NCI-H1048 (cell line): ENCODE measurements around the gene TMEM69.
A peak's percentile ranks its signal among the peaks of the same experiment; 100 is the strongest.
"Not testable (repeated sequence)": the region's sequence is repeated elsewhere in the genome, so short reads cannot be mapped to it uniquely, and the experiment has no call there.

Experiments used
- DNase-seq: peaks from one replicate; lab custom pipeline; 2025; lab: John Stamatoyannopoulos, UW

The TMEM69 gene

DNA sequence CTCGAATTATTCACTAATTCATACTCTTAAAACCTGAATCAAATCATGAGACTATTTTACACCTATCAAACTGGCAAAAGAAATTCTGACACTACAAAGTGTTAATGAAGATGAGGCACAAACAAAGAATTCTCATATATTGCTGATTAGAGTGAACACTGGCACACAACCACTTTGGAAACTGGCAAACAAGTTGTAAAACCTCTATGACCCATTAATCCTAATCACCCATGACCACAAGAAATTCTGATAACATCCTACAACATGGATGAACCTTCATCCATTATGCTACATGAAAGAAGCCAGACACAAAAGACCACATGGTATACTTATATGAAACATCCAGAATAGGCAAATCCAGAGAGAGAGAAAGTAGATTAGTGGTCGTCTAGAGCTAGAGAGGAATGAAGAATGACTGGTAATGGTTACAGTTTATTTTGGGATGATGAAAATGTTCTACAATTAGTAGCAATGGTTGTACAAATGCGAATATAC is 10.2 kb upstream of the TMEM69 start:
- no peak for DNase-seq

DNA sequence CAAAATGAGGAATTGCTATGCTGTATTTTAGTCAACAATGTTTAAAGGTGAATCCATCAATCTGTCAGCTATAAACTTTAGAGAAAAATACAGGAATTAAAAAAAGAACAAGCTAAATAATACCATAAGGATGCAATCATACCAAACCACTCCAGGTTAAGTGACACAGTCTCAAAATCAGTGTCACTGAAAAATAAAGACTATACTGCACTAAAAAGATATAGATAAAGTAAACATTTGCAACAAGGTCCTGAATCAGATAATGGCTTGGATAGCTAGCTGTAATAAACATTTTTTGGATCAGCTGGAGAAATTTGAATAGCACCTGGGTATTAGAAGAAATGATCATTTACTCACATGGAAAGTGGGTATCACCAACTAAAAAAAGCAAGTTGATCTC is 9.5 kb upstream of the TMEM69 start:
- no peak for DNase-seq

DNA sequence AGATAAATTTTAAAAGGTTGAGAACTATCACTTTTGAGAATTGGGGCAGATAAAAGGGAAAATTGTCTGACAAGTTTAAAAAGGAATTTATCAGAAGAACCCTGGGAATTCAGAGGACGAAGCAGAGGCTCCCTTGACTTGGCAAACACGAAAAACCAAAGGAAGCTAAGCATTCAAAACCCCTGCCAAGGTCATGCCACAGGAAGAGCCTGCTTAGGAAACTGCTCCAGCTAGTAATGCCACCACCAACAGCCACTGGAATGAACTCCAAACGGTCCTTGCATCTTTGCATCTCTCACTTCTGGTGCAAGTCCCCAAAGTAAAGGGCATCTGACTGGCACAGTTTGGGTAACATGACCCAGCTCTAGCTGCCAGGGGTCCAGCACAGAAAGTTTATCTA is 8.9 kb upstream of the TMEM69 start:
- no peak for DNase-seq

DNA sequence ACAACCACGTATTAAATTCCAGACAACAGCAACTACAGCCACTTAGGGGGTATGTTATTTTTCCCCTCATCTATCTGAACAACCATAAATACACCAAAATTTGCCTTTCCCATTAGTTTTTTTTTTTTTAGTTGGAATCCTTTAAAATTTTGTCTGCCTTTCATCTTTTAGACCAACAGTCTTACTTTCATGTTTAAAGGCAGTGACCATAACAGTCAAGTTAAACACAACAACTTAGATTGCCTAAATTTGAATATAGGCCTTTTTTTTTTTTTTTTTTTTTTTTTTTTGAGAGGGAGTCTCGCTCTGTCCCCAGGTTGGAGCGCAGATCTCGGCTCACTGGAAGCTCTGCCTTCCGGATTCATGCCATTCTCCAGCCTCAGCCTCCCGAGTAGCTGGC is 5.0 kb upstream of the TMEM69 start:
- DNase-seq, result no peak

DNA sequence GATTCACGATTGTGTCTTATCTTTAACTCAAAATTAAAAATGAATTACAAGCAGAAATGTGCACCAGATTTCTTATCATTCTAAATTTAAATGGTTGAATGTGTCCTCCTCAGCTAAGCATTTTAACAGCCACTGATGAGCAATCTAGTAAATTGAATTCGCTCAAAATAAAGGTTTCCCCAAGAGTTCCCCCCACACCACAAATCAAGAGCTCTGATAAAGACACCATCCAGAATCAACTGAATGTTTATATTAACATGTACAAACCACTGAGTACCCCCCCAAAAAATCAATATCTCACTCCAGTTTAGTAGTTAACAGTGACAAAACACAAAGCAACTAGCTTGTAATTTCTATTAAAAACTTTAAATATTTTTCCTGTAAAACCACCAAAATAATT is 3.6 kb upstream of the TMEM69 start:
- no peak for DNase-seq

DNA sequence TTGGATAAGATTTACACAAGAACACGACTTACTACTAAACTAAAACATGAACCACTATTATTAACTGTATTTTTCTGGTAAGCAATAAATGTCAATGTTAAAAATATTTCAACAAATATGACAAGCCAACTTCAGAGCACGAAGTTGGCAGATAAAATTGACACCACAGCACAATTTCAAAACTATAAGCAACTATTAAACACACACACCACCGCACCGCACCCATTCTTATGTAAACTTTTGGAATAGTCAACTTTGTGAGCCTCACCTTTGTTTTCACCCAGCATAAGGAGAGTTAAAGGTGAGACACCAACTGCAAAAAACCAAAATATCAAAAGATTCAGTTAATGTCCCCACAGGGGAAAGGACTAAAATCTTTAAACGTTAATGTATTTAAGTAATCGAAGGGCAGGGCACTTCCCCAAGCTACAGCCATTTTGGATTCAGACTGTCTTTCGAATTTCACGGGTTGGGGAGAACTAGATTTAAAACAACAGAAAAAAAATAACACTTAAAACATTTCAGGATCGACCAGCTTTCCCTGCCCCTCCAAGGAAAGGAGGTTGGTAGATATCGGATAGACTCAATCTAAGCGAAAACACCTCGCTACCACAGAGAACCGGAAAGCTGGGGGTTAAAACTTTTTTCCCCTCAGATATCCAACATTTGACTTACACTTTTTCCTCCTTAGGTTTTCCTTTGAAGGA is 2.5 kb upstream of the TMEM69 start:
- DNase-seq, result no peak

DNA sequence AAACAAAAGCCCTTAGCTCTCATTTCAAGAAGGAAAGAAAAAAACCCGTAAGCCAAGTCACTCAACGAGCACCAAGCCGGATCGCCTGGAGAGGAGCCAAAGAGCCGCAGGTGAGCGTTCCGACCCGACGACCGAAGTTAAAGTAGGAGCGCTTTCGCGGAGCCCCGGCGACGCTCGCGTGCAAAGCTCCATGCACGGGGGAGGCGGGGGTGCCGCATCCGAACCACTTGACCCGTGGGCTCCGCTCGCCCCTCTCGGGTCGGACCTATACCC is 2.0 kb upstream of the TMEM69 start:
- no peak for DNase-seq

DNA sequence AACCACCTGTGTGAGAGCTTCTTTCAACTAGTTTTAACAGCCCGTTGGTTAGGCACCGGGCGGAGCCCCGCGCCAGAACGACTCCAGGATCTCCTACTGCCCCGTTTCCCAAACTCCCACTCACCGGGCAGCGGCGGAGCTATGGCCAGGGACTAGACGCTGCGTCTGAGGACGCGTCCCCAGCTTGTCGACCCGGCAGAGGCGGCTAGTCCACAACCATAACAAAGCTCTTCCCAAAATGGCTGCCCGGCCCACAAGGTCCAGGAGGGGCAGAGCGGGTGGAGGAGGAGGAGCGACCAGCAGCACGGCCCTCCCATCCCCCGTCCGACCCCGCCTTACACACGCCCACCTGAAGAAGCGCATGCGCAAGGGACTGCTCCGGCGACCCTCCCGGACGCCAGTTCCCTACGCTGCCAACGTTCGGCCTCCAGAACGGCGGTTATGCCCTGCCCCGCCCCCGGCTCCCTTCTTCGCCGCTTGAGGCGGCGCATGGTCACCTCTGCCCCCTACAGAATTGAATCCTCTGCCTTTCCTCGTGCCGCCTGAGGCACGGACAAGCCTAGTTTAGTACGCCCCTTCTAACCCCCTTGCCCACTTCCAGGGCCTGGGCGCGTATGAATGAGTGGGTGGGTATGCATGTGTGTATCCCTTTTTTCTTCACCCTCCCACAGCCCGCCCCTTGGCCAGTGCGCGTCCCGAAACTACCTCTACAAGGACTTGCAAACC is 1.5 kb upstream of the TMEM69 start, which contains the start of gene GPBP1L1:
Gene GPBP1L1 (minus strand): TSS at position 246 of the 726 bp plus-strand sequence. CDS start 27,446 bp downstream, outside the sequence.
- DNase-seq, result peak; percentile 87

DNA sequence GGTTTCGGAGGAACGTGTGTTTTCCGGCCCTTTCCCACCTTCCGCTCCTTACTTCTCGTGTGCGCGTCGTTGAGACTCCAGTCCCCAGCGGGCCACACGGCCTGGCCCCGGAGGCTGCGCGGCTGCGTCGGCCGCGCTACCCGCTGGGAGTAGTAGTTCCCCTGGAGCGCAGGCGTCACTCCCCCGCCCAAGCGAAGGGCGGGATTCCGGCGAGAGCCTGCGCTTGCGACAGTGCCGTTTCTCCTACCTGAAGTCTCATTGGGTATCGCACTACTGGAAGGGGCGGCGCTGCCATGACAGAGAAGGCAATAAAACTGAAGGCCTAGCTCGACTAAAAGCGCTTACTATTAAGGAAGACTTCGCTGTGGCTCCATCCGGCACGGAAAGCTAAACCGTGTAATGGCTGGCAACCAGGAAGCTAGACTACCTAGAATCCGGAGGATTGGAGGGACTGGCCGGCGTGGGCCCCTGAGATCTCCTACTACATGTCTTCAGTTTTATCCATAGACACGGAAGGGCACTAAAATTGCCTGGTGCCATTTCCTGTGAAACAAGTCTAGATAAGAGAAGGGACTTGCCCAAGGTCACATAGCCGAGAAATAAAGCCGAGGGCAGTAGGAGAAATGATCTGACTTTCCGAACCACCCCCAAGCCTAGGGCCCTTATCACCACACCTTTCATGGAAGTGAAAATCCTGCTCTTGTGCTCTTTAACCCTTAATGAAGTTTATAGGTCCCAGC is 797 bp upstream of the TMEM69 start:
- peak; percentile 96 for DNase-seq

DNA sequence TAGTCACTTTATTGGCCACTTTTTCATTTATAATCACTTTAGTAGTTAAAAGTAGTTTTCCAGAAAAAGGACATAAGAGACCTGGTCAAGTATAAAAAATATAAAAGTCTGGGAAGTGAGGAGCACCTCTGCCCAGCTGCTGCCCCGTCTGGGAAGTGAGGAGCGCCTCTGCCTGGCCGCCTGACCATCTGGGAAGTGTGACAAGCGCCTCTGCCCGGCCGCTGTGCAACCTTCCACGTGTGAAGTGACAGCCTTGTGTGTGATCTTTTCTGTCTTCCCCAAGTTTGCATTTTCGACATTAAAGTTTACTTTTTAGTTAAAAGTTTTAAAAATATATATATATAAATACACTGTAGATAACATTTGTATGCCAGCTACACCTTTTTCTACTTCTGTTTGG is 5.8 kb downstream of the TMEM69 start:
- DNase-seq, result not testable (repeated sequence)

DNA sequence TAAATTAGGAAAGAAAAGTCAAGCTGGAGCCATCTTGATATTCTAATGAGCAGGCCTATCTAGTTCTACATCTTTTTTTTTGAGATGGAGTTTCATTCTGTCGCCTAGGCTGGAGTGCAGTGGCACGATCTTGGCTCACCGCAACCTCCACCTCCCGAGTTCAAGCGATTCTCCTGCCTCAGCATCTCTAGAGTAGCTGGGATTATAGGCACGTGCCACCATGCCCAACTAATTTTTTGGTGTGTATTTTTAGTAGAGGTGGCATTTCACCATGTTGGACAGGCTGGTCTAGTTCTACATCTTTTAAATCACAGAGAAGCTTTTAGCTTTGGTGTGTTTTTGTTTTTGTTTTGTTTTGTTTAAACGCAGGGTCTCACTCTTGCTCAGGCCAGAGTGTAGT is 6.8 kb downstream of the TMEM69 start:
- no peak for DNase-seq

DNA sequence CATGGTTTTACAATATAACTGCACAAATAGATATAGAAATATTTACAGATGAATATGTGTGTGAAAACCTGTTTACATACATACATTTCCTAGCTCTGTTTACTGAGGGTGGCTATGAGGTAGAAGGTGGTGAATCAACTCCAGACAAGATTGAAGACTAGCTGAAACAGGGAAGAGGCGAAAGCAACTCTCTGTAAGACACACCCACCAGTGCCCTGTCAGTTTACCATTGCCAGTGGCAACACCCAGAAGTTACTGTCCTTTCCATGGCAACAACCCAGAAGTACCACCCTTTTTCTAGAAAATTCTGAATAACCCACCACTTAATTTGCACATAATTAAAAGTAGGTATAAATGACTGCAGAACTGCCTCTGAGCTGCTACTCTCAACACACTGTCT is 16.7 kb downstream of the TMEM69 start:
- no peak for DNase-seq

DNA sequence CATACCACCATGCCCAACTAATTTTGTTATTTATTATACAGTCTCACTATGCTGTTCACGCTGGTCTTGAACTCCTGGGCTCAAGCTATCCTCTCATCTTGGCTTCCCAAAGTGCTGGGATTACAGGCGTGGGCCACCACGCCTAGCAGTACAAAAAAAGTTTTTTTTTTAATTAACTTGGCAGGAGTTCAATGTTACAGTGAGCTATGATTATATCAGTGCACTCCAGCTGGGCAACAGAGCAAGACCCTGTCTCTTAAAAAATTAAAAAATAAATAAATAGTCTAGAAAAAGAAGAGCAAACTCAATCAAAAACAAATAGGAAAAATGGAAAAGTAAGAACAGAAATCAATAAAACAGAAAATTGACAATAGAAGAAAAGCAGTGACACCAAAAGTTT is 25.7 kb downstream of the TMEM69 start:
- DNase-seq, result no peak

DNA sequence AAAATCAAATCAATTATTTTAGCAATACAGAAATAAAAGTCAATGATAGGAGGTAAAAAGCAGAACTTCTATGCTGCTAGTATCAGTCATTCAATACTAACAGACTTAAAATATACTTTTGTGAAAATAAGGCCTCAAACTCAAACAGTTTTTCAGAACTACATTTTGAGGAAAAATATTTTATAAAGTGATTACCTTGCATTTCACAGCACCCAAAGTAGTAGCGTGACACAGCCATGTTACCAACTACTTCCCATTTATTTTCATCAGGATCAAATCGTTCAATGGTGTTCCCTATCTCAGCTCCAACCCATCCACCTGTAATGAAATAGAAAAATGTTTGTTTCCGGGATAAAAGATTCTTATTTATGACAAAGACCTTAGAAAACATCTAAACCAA is 28.7 kb downstream of the TMEM69 start:
- DNase-seq, result no peak

DNA sequence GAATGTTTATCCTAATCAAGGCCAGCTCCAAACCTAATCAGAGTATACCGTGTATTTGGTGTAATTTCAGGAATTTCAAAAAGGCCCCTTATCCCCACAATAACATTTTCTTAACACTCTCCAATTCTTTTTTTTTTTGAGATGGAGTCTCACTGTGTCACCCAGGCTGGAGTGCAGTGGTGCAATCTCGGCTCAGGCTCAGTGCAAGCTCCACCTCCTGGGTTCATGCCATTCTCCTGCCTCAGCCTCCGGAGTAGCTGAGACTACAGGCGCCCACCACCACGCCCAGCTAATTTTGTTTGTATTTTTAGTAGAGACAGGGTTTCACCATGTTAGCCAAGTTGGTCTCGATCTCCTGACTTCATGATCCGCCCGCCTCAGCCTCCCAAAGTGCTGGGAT is 29.4 kb downstream of the TMEM69 start:
- not testable (repeated sequence) for DNase-seq

DNA sequence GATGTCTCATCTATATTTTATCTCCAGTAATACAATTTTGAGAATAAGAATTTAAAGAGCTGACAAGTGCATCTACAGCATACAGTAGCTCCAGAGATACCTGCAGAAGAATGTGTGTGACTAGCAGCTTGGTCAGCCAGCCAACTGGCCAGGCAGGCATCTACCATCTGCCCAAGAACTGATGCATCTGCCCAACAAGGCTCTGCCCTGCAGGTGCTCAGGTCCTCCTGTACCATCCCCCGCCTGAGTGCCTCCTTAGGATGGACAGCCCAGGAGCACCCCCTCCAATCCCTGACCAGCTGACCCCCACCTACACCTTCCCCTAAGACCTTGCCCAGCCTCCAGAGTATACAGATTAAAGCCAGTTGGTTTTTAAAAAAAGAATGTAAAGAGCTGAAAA is 30.3 kb downstream of the TMEM69 start:
- no peak for DNase-seq

DNA sequence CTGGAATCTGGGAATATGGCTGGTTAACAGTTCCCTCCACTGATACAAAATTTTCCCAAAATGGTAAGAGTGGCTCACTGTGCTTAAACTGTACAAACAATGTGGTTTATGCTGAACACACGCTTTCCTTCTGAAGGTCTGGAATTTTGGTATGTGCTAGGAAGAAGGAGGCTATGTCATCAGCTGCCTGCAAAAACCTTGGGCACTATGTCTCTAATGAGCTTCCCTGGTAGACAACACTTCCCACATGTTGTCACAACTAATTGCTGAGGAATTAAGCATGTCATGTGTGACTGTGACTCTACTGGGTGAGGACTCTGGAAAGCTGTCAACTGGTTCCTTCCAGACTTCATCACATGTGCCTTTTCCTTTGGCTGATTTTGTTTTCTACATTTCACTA is 33.2 kb downstream of the TMEM69 start:
- no peak for DNase-seq

DNA sequence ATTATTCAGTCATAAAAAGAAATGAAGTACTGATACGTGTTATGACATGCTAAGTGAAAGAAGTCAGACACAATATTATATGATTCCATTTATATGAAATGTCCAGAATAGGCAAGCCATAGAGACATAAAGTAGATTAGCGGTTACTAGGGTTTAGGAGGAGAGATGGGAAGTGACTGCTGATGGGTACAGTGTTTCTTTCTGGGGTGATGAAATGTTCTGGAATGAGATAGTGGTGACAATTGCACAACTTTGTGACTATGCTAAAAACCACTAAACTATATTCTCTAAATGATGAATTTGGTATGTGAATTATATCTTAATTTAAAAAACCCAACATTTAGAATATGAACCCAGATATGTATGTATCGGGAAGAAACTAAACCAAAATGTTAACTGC is 34.8 kb downstream of the TMEM69 start:
- DNase-seq, result no peak

DNA sequence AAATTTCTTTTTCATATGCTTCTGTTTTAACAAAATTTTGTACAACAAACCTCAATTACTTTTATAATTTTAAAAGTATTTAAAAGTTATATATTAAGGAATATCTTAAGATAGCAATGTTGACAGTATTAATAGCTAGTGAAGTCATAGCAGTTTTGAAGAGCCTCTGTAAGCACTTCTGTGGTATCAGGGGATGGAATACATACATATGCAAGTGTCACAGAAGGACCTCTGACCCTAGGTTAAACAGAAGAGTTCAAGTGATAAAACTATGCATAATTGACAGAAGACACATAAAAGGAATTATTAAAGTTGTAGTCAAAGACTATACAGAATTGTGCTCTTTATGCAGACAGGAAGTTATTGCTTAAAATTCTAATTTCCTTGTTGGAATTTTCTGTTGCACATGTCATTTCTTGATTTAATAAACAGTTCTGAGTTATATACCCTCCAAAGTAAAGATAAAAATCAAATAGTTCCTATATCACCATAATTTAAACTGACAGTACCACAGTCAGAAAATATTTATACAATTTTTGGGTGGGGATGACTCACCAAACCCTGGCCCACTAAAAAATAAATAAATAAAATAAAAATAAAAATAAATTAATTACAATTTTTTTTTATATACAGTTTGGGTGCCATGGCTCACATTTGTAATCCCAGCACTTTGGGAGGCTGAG is 35.4 kb downstream of the TMEM69 start:
- no peak for DNase-seq

DNA sequence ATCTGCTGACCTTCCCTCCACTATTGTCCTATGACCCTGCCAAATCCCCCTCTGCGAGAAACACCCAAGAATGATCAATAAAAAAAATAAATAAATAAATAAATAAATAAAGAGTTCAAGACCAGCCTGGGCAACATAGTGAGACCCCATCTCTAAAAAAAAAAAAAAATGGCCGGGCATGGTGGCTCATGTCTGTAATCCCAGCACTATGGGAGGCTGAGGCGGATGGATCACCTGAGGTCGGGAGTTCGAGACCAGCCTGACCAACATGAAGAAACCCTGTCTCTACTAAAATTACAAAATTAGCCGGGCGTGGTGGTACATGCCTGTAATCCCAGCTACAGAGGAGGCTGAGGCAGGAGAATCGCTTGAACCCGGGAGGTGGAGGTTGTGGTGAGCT is 38.0 kb downstream of the TMEM69 start:
- not testable (repeated sequence) for DNase-seq

DNA sequence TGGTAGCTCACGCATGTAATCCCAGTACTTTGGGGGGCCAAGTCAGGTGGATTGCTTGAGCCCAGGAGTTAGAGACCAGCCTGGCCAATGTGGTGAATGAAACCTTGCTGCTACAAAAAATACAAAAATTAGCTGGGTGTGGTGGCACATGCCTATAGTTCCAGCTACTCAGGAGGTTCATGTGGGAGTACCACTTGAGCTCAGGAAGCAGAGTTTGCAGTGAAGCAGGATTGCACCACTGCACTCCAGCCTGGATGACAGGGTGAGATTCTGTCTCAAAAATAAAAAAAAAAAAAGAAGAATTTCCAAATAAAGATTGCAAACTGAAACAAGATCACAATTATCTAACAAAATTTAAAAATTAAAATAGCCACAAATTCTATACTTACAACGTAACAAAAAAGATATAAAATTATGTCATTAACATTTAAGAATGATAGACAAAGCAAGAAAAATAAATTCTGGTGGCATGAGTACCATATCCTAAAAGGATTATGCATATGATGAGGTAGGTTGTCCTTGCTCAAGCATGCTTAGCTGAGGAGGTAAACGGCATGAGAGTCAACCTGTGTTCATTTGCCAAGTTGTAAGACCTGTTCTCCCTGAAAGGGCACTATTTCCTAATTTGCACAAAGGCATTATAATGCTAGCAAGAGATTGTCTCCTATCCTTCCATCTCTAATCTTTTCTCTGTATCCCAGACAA is 42.2 kb downstream of the TMEM69 start:
- DNase-seq, result peak; percentile 15

DNA sequence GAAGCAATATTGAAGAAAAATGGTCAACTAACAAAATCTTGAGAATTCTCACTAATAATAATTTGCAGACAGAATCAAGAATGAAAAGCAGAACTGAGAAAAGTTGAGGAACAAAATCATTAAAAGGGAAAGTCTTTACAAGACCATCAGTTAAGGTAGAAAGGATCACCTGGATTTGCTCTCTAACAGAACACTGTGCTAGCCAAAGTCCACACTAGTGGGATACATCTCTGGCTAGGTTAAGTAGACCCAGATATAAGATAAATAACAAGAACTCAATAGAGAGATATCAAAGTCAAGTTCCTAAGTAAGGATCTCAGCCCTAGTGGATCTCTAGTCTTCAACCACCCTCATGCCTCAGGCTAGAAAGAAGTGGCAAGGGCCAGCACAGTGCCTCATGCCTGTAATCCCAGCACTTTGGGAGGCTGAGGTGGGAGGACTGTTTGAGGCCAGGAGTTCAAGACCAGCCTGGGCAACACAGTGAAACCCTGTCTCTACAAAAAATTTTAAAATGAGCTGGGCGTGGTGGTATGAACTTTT is 42.9 kb downstream of the TMEM69 start:
- no peak for DNase-seq
